Ureter (tissue), 1 donor: ENCODE results near the gene NACC1. TPM values are rescaled to one million over a fixed set of nuclear protein-coding genes. Genes with fewer than 3 reads are reported as not detected.

Source experiments
- DNase-seq: peaks from one replicate; pipeline ENCODE4 v3.0.0-alpha.2; 2020; ENCODE audit warnings: low spot score
- total RNA-seq: library from RNA; stranded (reverse); gene quantifications from one replicate; pipeline ENCODE4 v1.2.4, GENCODE V29; 2023
- donor health status: DM: yes; HTN: yes; CAD: no.

Gene NACC1
- total RNA-seq, 1 donor from 2014 or later = 57.0 TPM

DNA sequence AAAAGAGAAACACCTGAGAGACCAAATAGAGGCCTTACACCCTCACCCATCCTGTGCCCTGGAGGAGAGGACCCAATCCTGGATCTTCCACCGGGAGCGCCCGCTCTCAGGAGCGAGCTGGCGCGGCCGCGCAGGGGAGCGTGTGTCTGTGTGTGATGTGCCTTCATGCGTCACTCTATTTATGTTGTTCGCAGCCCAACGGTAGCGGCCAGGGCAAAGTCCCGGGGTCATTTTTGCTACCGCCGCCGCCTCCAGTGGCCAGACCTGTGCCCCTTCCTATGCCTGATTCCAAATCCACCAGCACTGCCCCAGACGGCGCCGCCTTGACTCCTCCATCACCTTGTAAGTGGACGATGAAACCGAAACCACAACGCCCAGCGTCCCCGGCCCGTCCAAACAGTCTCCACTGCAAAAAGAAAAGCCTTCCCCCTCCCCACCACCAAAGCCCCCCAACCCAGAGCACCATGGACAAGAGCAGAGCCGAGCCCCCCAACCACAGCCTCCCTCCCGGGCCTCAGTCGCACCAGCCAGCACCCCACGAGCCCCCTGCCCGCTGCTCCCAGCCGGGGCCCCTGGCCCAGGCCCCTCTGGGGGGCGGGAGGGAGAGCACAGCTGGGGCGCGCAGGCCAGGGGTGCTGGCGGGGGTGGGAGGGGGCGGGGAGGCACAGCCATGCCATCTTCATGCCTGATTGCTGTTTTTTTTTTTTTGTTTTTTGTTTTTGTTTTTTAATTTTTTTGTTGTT is 30.1 kb upstream of the NACC1 start:
- DNase-seq = no peak

DNA sequence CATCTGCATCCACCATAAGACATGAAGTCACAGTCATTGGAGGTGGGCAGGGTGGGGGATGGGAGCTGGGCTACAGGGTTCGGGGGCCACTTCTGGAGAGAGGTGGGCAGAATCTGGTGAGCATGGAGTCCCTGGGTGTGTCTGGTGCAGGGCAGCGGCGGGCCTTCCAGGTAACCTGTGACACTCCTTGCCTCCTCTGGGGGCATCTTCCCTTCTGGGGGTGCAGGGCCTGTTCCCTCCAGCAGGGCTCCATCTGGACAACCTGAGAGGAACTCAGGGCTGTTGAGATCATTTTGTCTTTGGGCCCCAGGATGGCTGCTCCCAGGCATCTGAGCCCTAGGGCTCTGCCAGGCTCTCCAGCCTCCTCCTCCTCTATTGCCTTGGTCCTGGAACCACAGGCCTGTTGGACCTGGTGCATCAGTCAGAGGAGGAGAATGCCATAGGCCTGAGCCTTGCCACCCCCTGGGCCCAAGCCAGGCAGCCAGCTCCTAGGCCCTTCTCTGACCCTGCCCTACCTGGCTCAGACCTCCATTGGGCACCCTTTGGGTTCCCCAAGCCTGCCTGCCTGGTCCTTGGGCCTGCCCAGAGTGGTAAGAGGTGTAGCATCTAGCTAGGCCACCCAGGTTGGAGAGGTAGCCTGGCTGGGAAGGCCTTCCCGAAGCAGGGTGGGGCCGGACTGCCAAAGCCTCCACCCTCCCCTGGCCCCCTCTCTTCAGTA is 28.8 kb upstream of the NACC1 start:
- DNase-seq = no peak

DNA sequence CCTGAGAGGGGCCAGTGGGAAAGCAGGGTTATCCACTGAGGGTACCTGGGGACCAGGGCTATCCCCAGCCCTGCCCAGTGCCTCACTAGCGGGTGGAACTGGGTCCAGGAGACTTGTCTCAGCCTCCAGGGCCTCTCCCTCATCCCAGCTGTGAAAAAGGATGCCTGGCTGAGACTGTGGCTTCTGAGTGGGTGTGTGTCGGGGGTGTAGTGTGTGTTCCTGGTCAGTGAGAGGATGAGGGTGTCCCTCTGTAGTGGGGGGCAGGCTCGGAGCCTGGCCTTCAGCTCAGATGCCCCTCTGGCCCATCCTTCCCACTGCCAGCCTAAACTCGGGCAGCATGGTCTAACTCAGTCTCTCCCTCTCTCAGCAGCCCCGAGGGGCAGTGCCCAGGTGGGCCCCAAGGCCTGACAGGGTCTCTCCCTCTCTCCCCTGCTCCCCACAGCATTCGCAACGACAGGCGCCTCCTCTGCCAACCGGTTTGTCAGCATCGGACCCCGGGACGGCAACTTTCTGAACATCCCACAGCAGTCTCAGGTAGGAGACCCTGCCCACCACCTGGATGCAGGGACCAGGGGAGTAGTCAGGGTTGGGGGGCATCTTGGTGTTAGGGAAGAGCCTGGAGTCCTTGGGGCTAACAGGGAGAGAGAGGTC is 28.1 kb upstream of the NACC1 start:
- DNase-seq = no peak

- DNase-seq = no peak
These were observed 27.4 kb upstream of the NACC1 start for GRCh38 chr19:13090511-13091231.

GRCh38 chr19:13091400-13092157 is 26.5 kb upstream of the NACC1 start:
- peak; percentile 66 for DNase-seq

DNA sequence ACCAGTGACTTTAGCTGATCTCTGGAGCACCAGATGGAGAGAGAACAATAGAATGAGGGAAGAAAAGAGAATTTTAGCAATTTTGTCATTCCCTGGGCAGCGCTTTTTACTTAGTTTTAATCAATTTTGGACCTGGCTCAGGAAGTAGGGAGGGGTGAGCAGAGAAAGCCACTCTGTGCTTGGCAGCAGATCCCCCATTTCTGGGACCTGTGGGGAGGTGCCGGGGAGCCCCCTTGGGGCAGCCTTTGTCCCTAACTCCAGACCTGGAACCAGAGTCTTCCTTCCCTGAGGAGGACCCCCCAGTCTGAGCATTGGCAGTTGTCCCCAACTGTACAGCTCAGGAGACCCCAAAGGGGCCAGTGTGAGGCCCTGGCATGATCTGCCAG is 25.9 kb upstream of the NACC1 start:
- no peak for DNase-seq

DNA sequence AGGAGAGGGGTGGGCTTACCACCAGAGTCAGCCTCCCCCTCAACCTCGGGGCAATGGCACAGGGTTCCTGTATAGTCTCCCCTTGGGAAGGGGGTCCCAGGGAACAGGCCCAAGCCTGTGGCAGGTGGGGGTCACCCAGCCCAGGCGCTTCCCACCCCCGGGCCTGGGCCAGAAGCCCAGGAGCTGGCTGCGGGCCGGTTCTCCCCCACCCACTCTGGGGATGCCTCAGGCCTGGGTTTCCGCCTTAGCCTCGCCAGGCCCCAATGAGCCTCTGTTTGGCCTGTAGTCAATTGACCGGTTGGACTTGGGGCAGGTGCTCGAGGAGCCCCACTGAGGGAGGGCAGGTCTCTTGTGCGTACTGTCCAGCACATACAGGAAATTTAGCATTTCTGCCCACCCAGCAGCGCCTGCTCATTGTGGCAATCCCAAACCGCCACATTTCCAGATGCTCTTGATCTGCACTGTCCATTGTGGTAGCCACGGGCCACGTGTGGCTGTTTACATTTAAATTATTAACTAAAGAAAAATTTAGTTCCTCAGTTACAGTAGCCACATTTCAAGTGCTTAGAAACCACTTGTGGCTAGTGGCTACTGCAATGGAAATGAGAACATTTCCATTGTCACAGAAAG is 25.3 kb upstream of the NACC1 start:
- no peak for DNase-seq

DNA sequence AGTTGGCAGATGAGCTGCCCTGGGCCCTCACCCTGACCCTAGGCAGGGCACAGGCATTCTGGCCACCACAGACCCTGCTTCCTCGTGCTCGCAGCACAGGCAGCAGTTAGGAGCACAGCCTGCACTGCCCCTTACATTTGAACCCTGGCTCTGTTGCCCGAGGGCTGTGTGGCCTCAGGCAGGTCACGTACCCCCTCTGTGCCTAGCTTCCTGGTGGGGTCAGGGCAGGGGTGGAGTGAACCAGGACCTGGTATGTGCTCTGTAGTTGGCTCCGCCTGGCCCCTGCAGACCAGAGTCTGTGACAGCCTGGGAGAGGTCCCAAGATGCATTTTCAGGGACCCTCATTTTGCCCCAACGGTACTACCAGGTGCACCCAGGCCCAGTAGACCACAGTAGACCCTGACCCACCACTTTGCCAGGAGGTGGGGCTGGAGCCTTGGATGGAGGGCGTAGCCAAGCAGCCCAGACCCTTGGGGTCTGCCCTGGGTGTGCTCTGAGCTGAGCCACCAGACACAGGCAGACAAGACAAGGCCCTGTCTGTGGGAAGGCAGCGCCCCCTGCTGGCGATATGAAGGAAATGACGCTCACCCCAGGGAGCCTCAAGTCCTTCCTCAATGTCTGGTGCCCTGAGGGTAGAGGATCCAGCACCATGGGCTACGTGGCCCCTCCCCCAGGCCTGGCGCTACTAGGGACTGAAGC is 24.5 kb upstream of the NACC1 start:
- peak; percentile 85 for DNase-seq

DNA sequence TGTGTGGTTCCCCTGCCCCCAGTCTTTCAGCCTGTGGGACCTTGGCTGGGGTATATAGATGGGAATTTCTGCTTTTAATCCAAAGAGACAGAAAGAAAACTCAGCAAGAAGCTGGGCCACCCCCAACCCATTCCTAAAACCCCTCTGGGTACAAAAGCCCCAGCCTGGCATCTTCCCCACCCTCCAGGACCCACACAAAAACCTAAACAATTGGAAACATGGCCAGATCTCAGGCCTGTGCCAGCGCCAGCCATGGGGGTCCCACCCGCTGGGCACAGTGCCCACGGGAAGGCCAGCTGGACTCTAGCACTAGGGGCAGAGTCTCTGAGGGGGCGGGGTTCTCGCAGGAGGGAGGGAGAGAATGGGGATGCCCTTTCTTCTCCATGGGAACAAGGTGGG is 24.0 kb upstream of the NACC1 start:
- DNase-seq = no peak

- no peak for DNase-seq
These were observed 23.2 kb upstream of the NACC1 start for GRCh38 chr19:13094771-13095392.

DNA sequence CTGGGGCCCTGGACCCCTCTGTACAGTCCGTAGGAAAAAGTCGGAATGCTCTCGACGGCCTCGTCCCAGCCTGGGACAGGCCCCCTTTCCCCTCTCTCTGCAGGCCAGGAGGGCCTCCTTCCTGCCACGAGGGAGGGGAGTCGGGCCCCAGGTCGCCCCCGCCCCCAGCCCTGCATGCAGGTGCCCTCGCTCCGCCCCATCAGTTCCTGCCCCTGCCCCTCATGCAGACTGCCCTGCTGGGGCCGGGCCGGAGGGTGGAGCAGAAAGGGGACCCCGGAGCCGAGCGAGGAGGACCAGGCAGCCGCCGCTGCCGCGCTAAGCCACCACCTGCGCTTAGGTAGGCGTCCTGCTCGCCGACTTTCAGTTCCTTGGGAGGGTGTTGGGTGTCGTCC is 22.7 kb upstream of the NACC1 start:
- DNase-seq = no peak

GRCh38 chr19:13095934-13096927 is 21.8 kb upstream of the NACC1 start:
- no peak for DNase-seq

GRCh38 chr19:13097033-13097462 is 21.0 kb upstream of the NACC1 start:
- DNase-seq = no peak

DNA sequence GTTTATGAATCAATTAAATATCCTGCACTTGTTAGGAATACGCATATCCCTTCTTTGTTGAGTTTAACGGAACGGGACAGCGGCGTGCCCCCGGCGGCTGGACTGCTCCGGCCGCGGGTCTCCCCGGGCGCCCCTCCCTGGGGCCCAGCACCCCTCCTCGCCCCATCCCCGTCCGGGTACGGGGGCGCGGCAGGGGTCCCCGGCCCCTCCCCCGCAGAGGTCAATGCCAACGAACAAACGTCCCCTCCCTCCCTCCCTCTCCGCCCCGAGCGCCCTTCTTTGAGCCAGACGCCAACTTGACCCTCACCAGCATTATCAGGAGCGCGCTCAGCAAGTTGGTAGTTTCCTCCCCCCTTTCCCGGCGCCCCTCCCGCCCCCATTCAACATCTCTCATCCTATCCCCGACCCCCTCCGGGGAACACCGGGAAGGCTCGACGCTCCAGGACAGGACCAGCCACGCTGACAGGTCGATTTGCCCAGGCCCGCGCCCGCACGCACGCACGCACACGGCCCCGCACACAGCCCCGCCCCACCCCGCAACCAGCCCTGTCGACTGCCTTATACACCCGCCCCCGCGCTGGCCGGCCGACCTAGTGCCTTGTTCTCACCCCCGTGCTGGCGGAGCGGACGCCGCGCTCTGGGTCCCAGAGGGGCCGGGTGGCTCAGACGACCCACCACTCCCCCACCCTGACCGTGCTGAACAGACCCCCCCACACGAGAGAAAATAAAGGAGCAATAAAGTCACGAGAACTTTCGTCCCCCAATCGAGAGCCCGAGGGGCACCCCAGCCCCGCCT is 20.4 kb upstream of the NACC1 start:
- DNase-seq = no peak

DNA sequence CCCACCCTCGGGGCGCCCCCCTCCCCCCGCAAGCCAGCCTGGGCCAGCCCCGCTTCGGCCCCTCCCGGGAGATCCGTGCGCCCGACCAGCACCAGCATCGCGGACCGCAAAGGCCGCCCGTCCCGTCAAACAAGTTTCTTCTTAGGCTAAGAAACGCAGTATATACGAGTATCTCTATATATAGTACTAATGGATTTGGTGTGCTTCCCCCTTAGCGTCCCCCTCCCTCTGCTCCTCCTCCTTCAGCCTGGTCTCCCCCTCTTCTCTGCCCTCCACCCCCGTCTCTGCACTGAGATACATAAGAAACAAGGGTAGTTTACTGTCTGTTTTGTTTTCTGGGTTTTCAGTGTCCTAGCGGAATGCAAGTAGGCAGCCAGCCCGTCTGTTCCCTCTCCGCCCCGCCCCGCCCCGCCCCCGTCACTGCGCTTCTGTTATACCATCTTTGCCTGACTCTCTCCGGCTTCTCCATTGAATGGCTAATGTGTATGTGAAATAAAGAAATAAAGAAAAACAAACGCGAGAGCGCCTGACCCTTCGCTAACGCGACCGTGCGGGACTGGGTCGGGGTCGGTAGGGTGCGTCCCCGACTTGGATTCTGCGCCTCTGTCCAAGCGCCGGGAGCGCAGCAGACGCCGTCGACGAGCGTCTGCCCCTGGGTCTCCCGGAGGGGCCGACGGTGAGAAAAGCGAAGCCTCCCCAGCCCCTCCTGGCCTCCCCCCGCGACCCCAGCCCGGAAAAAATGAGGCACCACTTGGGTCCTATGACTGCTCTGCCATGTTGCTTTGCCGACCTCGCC is 19.6 kb upstream of the NACC1 start:
- DNase-seq = no peak

DNA sequence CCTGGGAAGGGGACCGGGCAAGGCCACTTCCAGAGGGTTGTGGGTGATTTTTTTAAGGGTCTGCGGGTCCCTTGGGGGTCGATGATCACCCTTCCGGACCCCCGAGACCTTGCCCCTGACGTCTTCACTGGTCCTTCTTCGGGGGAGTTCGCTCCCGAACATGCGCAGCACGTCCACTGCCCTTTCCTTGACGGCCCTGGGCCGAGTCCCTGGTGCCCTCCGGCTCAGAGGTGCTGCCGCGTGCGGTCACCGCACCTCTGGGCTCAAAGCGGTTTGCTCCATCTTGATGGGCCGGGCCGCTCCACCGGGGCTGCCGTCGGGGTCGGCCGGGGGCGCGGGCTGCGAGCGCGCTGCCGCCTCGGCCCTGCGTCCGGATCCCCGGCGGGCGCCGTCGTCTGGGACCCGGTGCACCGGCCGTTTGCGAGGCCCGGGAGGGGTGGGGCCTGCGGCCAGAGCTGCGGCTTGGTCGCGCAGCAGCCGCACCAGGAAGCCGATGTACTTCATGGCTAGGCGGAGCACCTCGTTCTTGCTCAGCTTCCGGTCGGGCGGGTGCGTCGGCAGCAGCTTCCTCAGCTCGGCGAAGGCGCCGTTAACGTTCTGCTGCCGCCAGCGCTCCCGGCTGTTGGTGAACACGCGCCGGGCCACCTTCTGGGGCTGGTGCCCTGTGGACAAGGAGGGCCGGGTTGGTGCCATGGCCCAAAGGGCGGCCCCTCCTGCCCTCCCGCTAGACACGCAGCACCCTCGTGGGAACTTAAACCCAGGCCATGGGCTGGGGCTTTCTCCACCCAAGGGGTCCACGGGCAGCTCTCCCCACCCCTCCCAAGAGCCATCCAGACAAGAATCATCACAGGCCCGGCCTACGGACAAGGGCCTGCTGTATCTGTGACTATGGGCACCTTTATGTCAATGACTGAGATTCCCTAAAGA is 18.7 kb upstream of the NACC1 start:
- DNase-seq = no peak
